Astrocyte (in vitro differentiated cells and primary cell): Measurements from ENCODE around the gene CTNNAL1. TPM values are rescaled to one million over a fixed set of nuclear protein-coding genes. Genes with fewer than 3 reads are reported as not detected.

Source experiments
- DNase-seq: peaks from one replicate; pipeline ENCODE4 v3.0.0-alpha.2; 2010; ENCODE audit warnings: low read depth
- FAIRE-seq: peaks from 2 replicates; lab custom pipeline; 2011; peaks lifted over from hg19 to GRCh38; lab: Jason Lieb, UNC
- H2AFZ ChIP-seq: 2 replicates; pipeline ENCODE4 v1.6.0; 2012; ENCODE audit warnings: low read depth, low read length, inconsistent platforms
- H3K27ac ChIP-seq: 2 replicates; pipeline ENCODE4 v1.5.1; 2011; ENCODE audit warnings: low read depth, low read length, inconsistent platforms
- H3K27me3 ChIP-seq: 2 replicates; pipeline ENCODE4 v1.6.0; 2011; ENCODE audit warnings: low read length, inconsistent platforms; ENCODE audit not compliant: insufficient read depth
- H3K36me3 ChIP-seq: 2 replicates; pipeline ENCODE4 v1.5.1; 2011; ENCODE audit warnings: low read length, inconsistent platforms; ENCODE audit not compliant: insufficient read depth
- H3K4me1 ChIP-seq: 2 replicates; pipeline ENCODE4 v1.5.1; 2011; ENCODE audit warnings: low read length, inconsistent platforms; ENCODE audit not compliant: insufficient read depth
- H3K4me2 ChIP-seq: 2 replicates; pipeline ENCODE4 v1.6.0; 2012; ENCODE audit warnings: low read length, inconsistent platforms
- H3K4me3 ChIP-seq: 2 replicates; pipeline ENCODE4 v1.5.1; 2011; ENCODE audit warnings: low read depth, mild to moderate bottlenecking, low read length, inconsistent platforms; ENCODE audit not compliant: insufficient read depth
- H3K79me2 ChIP-seq: 2 replicates; pipeline ENCODE4 v1.6.0; 2012; ENCODE audit warnings: mild to moderate bottlenecking, low read length, inconsistent platforms; ENCODE audit not compliant: insufficient read depth
- H3K9ac ChIP-seq: 2 replicates; pipeline ENCODE4 v1.6.0; 2012; ENCODE audit warnings: mild to moderate bottlenecking, low read length, inconsistent platforms
- H3K9me3 ChIP-seq: 2 replicates; pipeline ENCODE4 v1.5.1; 2012; ENCODE audit warnings: low read depth, mild to moderate bottlenecking, low read length, inconsistent platforms; ENCODE audit not compliant: insufficient read depth
- H4K20me1 ChIP-seq: 2 replicates; pipeline ENCODE4 v1.6.0; 2012; ENCODE audit warnings: low read length, inconsistent platforms; ENCODE audit not compliant: insufficient read depth
- H3K27ac Mint-ChIP-seq: one replicate; pipeline ENCODE4 v1.8.0; 2021; ENCODE audit warnings: mild to moderate bottlenecking, mixed read lengths; ENCODE audit not compliant: unreplicated experiment
- H3K27me3 Mint-ChIP-seq: one replicate; pipeline ENCODE4 v1.8.0; 2021; ENCODE audit warnings: low read depth, mixed read lengths; ENCODE audit not compliant: unreplicated experiment
- H3K36me3 Mint-ChIP-seq: one replicate; pipeline ENCODE4 v1.8.0; 2021; ENCODE audit warnings: low read depth, mixed read lengths; ENCODE audit not compliant: unreplicated experiment
- H3K4me1 Mint-ChIP-seq: one replicate; pipeline ENCODE4 v1.8.0; 2021; ENCODE audit warnings: low read depth, mixed read lengths; ENCODE audit not compliant: unreplicated experiment
- H3K4me3 Mint-ChIP-seq: one replicate; pipeline ENCODE4 v1.8.0; 2021; ENCODE audit warnings: mild to moderate bottlenecking, moderate library complexity, mixed read lengths; ENCODE audit not compliant: unreplicated experiment
- H3K9me3 Mint-ChIP-seq: one replicate; pipeline ENCODE4 v1.8.0; 2021; ENCODE audit warnings: mild to moderate bottlenecking, mixed read lengths; ENCODE audit not compliant: unreplicated experiment
- CTCF ChIP-seq: IDR thresholded peaks from 2 replicates; pipeline ENCODE4 v1.5.1; 2011; ENCODE audit warnings: low read depth, mild to moderate bottlenecking, inconsistent platforms, low read length, moderate library complexity; ENCODE audit not compliant: insufficient read depth
- EZH2 ChIP-seq: IDR thresholded peaks from 2 replicates; pipeline ENCODE4 v1.6.1; 2012; ENCODE audit warnings: mild to moderate bottlenecking, low read length, inconsistent platforms; ENCODE audit not compliant: insufficient read depth
- total RNA-seq: library from RNA; stranded (reverse); gene quantifications from 2 replicates; pipeline ENCODE4 v1.2.1, GENCODE V29; 2021

Gene CTNNAL1
- total RNA-seq, 1 donor from 2014 or later, result 35.1 TPM

GRCh38 chr9:109036744-109037680 lies 23.7 kb upstream of the CTNNAL1 start:
- Mint-ChIP-seq H3K4me1 (peaks cover 31% of the 10 kb centered on the region), H3K27me3 (no peaks in the 10 kb centered on the region), H3K27ac (peak overlapping the region; percentile 71), H3K36me3 (peaks cover 5% of the 10 kb centered on the region), H3K4me3 (no peak overlapping the region), H3K9me3 (no peaks in the 10 kb centered on the region)
- Histone ChIP-seq H3K36me3 (no peaks in the 10 kb centered on the region), H3K4me3 (no peak overlapping the region), H3K9ac (no peak overlapping the region), H3K4me1 (peaks cover 31% of the 10 kb centered on the region), H2AFZ (no peak overlapping the region), H3K79me2 (no peaks in the 10 kb centered on the region), H3K4me2 (peak overlapping the region; percentile 53), H4K20me1 (no peaks in the 10 kb centered on the region), H3K9me3 (no peaks in the 10 kb centered on the region), H3K27ac (peak overlapping the region; percentile 49), H3K27me3 (no peaks in the 10 kb centered on the region)
- TF ChIP-seq CTCF (no peak), EZH2 (no peak)
- peak; percentile 12 for DNase-seq
- FAIRE-seq, result no peak

GRCh38 chr9:109035684-109036423 lies 22.6 kb upstream of the CTNNAL1 start:
- no peaks in the 10 kb centered on the region for H3K27me3 Mint-ChIP-seq
- TF ChIP-seq EZH2, result no peak
- no peak for TF ChIP-seq CTCF

More at GRCh38 chr9:109035684-109036423, 22.6 kb upstream of the CTNNAL1 start:
- Mint-ChIP-seq H3K27ac (peak overlapping the region; percentile 66), H3K9me3 (no peaks in the 10 kb centered on the region), H3K4me3 (no peak overlapping the region), H3K36me3 (peaks cover 5% of the 10 kb centered on the region), H3K4me1 (peaks cover 31% of the 10 kb centered on the region)
- Histone ChIP-seq H3K36me3 (no peaks in the 10 kb centered on the region), H3K4me1 (peaks cover 31% of the 10 kb centered on the region), H3K27me3 (no peaks in the 10 kb centered on the region), H3K9ac (no peak overlapping the region), H3K4me2 (peak overlapping the region; percentile 53), H3K27ac (peak overlapping the region; percentile 68), H2AFZ (no peak overlapping the region), H3K4me3 (no peak overlapping the region), H3K79me2 (no peaks in the 10 kb centered on the region), H3K9me3 (no peaks in the 10 kb centered on the region), H4K20me1 (no peaks in the 10 kb centered on the region)
- DNase-seq (peak; percentile 92), FAIRE-seq (peak; percentile 32)
